Natural killer cell (primary cell): Measurements from ENCODE around the gene RGS9. TPM values are rescaled to one million over a fixed set of nuclear protein-coding genes. Genes with fewer than 3 reads are reported as not detected.

ENCODE experiments used
- ATAC-seq, 3 donors: fragments of 150-1000 bp in 2 of 3; fragments of 200-7000 bp in 1 of 3; cut with Tn5 transposase; 1 replicate in 1 of 3; 2 replicates in 2 of 3; pipeline ENCODE4 v1.10.0; 2021; ENCODE audit warnings: mild to moderate bottlenecking in 2 of 3, moderate library complexity in 2 of 3
- DNase-seq, 2 donors: peaks; one replicate each; pipeline versions ENCODE4 v3.0.0 to v3.0.0-alpha.2; 2013 to 2021; ENCODE audit warnings: mixed read lengths in 1 of 2
- H3K27ac ChIP-seq: one replicate; pipeline ENCODE4 v1.5.1; 2013; ENCODE audit warnings: mild to moderate bottlenecking, low read length
- H3K27me3 ChIP-seq: one replicate; pipeline ENCODE4 v1.6.1; 2013; ENCODE audit warnings: low read length; ENCODE audit not compliant: control insufficient read depth, insufficient read depth
- H3K36me3 ChIP-seq: one replicate; pipeline ENCODE4 v1.6.1; 2013; ENCODE audit warnings: low read length; ENCODE audit not compliant: control insufficient read depth, insufficient read depth
- H3K4me1 ChIP-seq: one replicate; pipeline ENCODE4 v1.6.1; 2013; ENCODE audit warnings: low read length; ENCODE audit not compliant: control insufficient read depth, insufficient read depth
- H3K4me3 ChIP-seq: one replicate; pipeline ENCODE4 v1.5.1; 2013; ENCODE audit warnings: low read length
- H3K9me3 ChIP-seq: one replicate; pipeline ENCODE4 v1.6.1; 2013; ENCODE audit warnings: low read length; ENCODE audit not compliant: control insufficient read depth, insufficient read depth
- H3K27ac Mint-ChIP-seq, 2 donors: one replicate each; pipeline ENCODE4 v1.8.0; 2022; ENCODE audit warnings: mild to moderate bottlenecking in 2 of 2, mixed read lengths in 2 of 2, moderate library complexity in 1 of 2
- H3K27me3 Mint-ChIP-seq, 2 donors: one replicate each; pipeline ENCODE4 v1.8.0; 2022; ENCODE audit warnings: low read depth in 2 of 2, mixed read lengths in 2 of 2
- H3K36me3 Mint-ChIP-seq: one replicate; pipeline ENCODE4 v1.8.0; 2022; ENCODE audit warnings: mixed read lengths
- H3K4me1 Mint-ChIP-seq, 2 donors: one replicate each; pipeline ENCODE4 v1.8.0; 2022; ENCODE audit warnings: mixed read lengths in 2 of 2
- H3K4me3 Mint-ChIP-seq: one replicate; pipeline ENCODE4 v1.8.0; 2022; ENCODE audit warnings: mild to moderate bottlenecking, moderate library complexity, mixed read lengths
- H3K9me3 Mint-ChIP-seq, 2 donors: one replicate each; pipeline ENCODE4 v1.8.0; 2022; ENCODE audit warnings: mixed read lengths in 2 of 2
- CTCF ChIP-seq: fragments of 200-600 bp; IDR thresholded peaks from one replicate; pipeline ENCODE4 v1.8.0; 2022; ENCODE audit warnings: antibody characterized with exemption
- WGBS: methylation state at CpG from one replicate; pipeline ENCODE4 v1.1.7; 2013; ENCODE audit warnings: missing lambda C conversion rate; ENCODE audit not compliant: insufficient coverage; 5-methylcytosine and 5-hydroxymethylcytosine counted together
- intact Hi-C: fragments of 100-400 bp; cut with micrococcal nuclease; formaldehyde crosslinking; loops from one replicate; pipeline ENCODE4 v1.14.2; 2022
- total RNA-seq, 4 donors: library from RNA; stranded (reverse); fragments of 120-200 nt in 1 of 4; gene quantifications; one replicate each; pipeline versions ENCODE4 v1.2.3 to v1.2.4, GENCODE V29; 2013 to 2022

RGS9 gene
- total RNA-seq, 3 donors from 2014 or later (not counting 1 experiment from before 2014, with no cell fraction given): 25.0 to 47.3 (median 37.2) TPM

GRCh38 chr17:65193716-65194293 lies 56.6 kb downstream of the RGS9 start:
- H3K4me1 ChIP-seq: peaks cover 3% of the 10 kb centered on the region
- Mint-ChIP-seq H3K27ac (peak overlapping the region in 1 of 2 donors; percentile 39), H3K27me3 (no peaks in the 10 kb centered on the region), H3K4me1 (peaks cover 4% of the 10 kb centered on the region in 2 donors), H3K36me3 (peaks cover 7% of the 10 kb centered on the region), H3K9me3 (no peaks in the 10 kb centered on the region), H3K4me3 (no peak overlapping the region)
- H3K9me3 ChIP-seq: no peaks in the 10 kb centered on the region
- no peaks in the 10 kb centered on the region for H3K27me3 ChIP-seq
- 92% methylated on average over 9 of the region's 9 CpGs for WGBS
- intact Hi-C loops: no loop called here
- H3K4me3 ChIP-seq: no peak overlapping the region
- H3K36me3 ChIP-seq: no peaks in the 10 kb centered on the region
- no peak for ATAC-seq
- DNase-seq: no peak
- no peak for TF ChIP-seq CTCF
- H3K27ac ChIP-seq: no peak overlapping the region

GRCh38 chr17:65194670-65195334 lies 57.6 kb downstream of the RGS9 start:
- DNase-seq: no peak
- peaks cover 3% of the 10 kb centered on the region for H3K4me1 ChIP-seq
- intact Hi-C loops: loop anchor here (5.0 kb wide), 3 partner anchors 58 to 418 kb away; partner anchors contain the start of gene RGS9
- WGBS: 97% methylated on average over 9 of the region's 9 CpGs
- H3K27ac ChIP-seq: no peak overlapping the region
- H3K36me3 Mint-ChIP-seq: peaks cover 7% of the 10 kb centered on the region
- H3K27me3 Mint-ChIP-seq: no peaks in the 10 kb centered on the region
- H3K36me3 ChIP-seq: no peaks in the 10 kb centered on the region
- H3K27me3 ChIP-seq: no peaks in the 10 kb centered on the region
- no peak overlapping the region for H3K4me3 Mint-ChIP-seq
- no peak for TF ChIP-seq CTCF
- no peaks in the 10 kb centered on the region for H3K9me3 ChIP-seq
- H3K4me3 ChIP-seq: no peak overlapping the region
- no peak for ATAC-seq
- H3K9me3 Mint-ChIP-seq: no peaks in the 10 kb centered on the region
- H3K27ac Mint-ChIP-seq: no peak overlapping the region
- peaks cover 4% of the 10 kb centered on the region in 2 donors for H3K4me1 Mint-ChIP-seq

- intact Hi-C loops: loop anchor here (5.0 kb wide), 3 partner anchors 58 to 418 kb away; partner anchors contain the start of gene RGS9
- Histone ChIP-seq H3K9me3 (no peaks in the 10 kb centered on the region), H3K4me1 (peaks cover 3% of the 10 kb centered on the region), H3K36me3 (no peaks in the 10 kb centered on the region), H3K27ac (no peak overlapping the region), H3K4me3 (no peak overlapping the region), H3K27me3 (no peaks in the 10 kb centered on the region)
- 87% methylated on average over 6 of the region's 7 CpGs for WGBS
- DNase-seq (no peak), ATAC-seq (no peak)
- Mint-ChIP-seq H3K4me1 (peaks cover 4% of the 10 kb centered on the region in 2 donors), H3K27me3 (no peaks in the 10 kb centered on the region), H3K27ac (no peak overlapping the region), H3K36me3 (peaks cover 7% of the 10 kb centered on the region), H3K9me3 (no peaks in the 10 kb centered on the region), H3K4me3 (no peak overlapping the region)
- TF ChIP-seq CTCF: no peak
Measured at GRCh38 chr17:65195716-65196115, 58.5 kb downstream of the RGS9 start.
